Neuronal stem cell (in vitro differentiated cells): ENCODE data around the gene ZNF653.

Experiments used
- DNase-seq: peaks from one replicate; pipeline ENCODE4 v3.0.0-alpha.2; 2013; ENCODE audit warnings: low spot score
- H2AFZ ChIP-seq: one replicate; pipeline ENCODE4 v1.6.1; 2013; ENCODE audit warnings: mild to moderate bottlenecking, low read length, inconsistent platforms
- H2AK5ac ChIP-seq: 2 replicates; pipeline ENCODE4 v1.6.1; 2013; ENCODE audit warnings: low read depth, mild to moderate bottlenecking, inconsistent platforms, low read length, moderate library complexity, mixed read lengths
- H2BK120ac ChIP-seq: 2 replicates; pipeline ENCODE4 v1.6.1; 2013; ENCODE audit warnings: low read depth, mild to moderate bottlenecking, inconsistent platforms, low read length, moderate library complexity, mixed read lengths
- H2BK12ac ChIP-seq: one replicate; pipeline ENCODE4 v1.6.1; 2013; ENCODE audit warnings: low read length, inconsistent platforms
- H2BK15ac ChIP-seq: 2 replicates; pipeline ENCODE4 v1.6.1; 2013; ENCODE audit warnings: mild to moderate bottlenecking, low read length, inconsistent platforms, mixed read lengths
- H2BK5ac ChIP-seq: one replicate; pipeline ENCODE4 v1.6.1; 2013; ENCODE audit warnings: inconsistent platforms, mild to moderate bottlenecking, low read length, moderate library complexity
- H3K14ac ChIP-seq: one replicate; pipeline ENCODE4 v1.6.1; 2013; ENCODE audit warnings: low read length, inconsistent platforms
- H3K18ac ChIP-seq: 2 replicates; pipeline ENCODE4 v1.6.1; 2013; ENCODE audit warnings: low read length, inconsistent platforms
- H3K23ac ChIP-seq: 2 replicates; pipeline ENCODE4 v1.6.1; 2013; ENCODE audit warnings: low read depth, mild to moderate bottlenecking, mixed read lengths, low read length, inconsistent platforms; ENCODE audit not compliant: poor library complexity
- H3K27ac ChIP-seq: replicated peaks from 3 replicates; pipeline ENCODE4 v1.5.1; 2013; ENCODE audit warnings: low read length, inconsistent platforms
- H3K27me3 ChIP-seq, 3 experiments: 2 replicates each; pipeline ENCODE4 v1.6.1; 2013; ENCODE audit warnings: low read length in 3 of 3, mild to moderate bottlenecking in 2 of 3, inconsistent platforms in 1 of 3, low read depth in 1 of 3, mixed read lengths in 1 of 3, moderate library complexity in 1 of 3; ENCODE audit not compliant: control insufficient read depth in 3 of 3, insufficient read depth in 3 of 3
- H3K36me3 ChIP-seq, 2 donors: replicated peaks in 1 of 2; 2 replicates each; pipeline ENCODE4 v1.6.1; 2013; ENCODE audit warnings: low read length in 2 of 2; ENCODE audit not compliant: control insufficient read depth in 2 of 2, insufficient read depth in 2 of 2
- H3K4ac ChIP-seq: 2 replicates; pipeline ENCODE4 v1.6.1; 2013; ENCODE audit warnings: inconsistent platforms, mild to moderate bottlenecking, low read length, moderate library complexity
- H3K4me1 ChIP-seq, 2 donors: 1 replicate in 1 of 2; 2 replicates in 1 of 2; pipeline ENCODE4 v1.6.1; 2013; ENCODE audit warnings: low read length in 2 of 2, low read depth in 1 of 2; ENCODE audit not compliant: control insufficient read depth in 2 of 2, insufficient read depth in 1 of 2
- H3K4me2 ChIP-seq: one replicate; pipeline ENCODE4 v1.6.1; 2013; ENCODE audit warnings: mild to moderate bottlenecking, low read length, inconsistent platforms; ENCODE audit not compliant: insufficient read depth, poor library complexity, severe bottlenecking
- H3K4me3 ChIP-seq, 2 donors: 2 replicates each; pipeline ENCODE4 v1.5.1; 2013; ENCODE audit warnings: low read length in 2 of 2, mild to moderate bottlenecking in 2 of 2, inconsistent platforms in 1 of 2, moderate library complexity in 1 of 2
- H3K79me1 ChIP-seq: one replicate; pipeline ENCODE4 v1.6.1; 2013; ENCODE audit warnings: low read depth, mild to moderate bottlenecking, inconsistent platforms, low read length, moderate library complexity
- H3K9ac ChIP-seq: one replicate; pipeline ENCODE4 v1.6.1; 2013; ENCODE audit warnings: mild to moderate bottlenecking, low read depth, low read length, inconsistent platforms; ENCODE audit not compliant: poor library complexity
- H3K9me3 ChIP-seq, 2 donors: replicated peaks in 1 of 2; 2 replicates each; pipeline versions ENCODE3 to v1.6.1; 2013; ENCODE audit warnings: low read length in 2 of 2, mild to moderate bottlenecking in 2 of 2, inconsistent platforms in 1 of 2, low read depth in 1 of 2, mixed read lengths in 1 of 2, moderate library complexity in 1 of 2; ENCODE audit not compliant: control insufficient read depth in 2 of 2, insufficient read depth in 1 of 2
- H4K8ac ChIP-seq: one replicate; pipeline ENCODE4 v1.6.1; 2013; ENCODE audit warnings: low read depth, mild to moderate bottlenecking, inconsistent platforms, low read length, moderate library complexity
- H4K91ac ChIP-seq: one replicate; pipeline ENCODE4 v1.6.1; 2013; ENCODE audit warnings: low read length, low read depth, mild to moderate bottlenecking, inconsistent platforms; ENCODE audit not compliant: poor library complexity
- WGBS, 2 donors: extraction: QIAGEN DNeasy Blood & Tissue Kit; methylation state at CpG; one replicate each; pipeline ENCODE4 v1.1.7; 2013; ENCODE audit warnings: missing lambda C conversion rate in 2 of 2, mixed read lengths in 1 of 2; ENCODE audit not compliant: insufficient read length in 2 of 2, insufficient replicate concordance in 1 of 2; ENCODE audit errors: extremely low coverage in 2 of 2; 5-methylcytosine and 5-hydroxymethylcytosine counted together

ZNF653 gene

DNA sequence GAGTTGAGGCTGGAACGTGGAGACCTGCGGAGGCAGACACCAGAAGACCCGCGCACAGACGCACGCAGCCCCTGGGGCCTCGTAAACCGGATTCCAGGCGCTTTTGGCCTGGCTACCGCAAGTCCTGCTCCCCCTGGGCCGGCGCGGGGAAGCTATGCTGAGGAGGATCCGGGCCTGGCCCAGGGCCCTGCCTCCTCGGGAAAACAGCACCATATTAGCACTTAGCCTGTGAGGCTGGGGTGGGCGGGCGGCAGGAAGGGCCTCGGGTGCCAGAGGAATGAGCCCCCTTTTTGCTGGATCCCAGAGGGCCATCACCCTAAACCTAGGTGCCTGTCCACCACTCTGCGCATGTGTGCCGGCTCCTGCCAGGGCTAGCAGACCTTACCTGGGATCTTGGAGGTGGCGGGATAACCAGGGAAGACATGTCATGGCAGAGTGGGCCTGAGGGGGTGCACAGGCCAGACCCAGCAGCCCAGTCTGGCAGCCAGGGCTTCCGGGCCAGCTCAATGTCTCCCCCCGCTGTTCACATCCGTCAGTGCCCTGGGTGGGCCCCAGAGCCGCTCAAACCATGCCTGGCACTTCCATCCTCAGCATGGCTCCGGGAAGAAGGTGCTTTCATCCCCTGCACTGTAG, 46.1 kb upstream of the ZNF653 start:
- no peak overlapping the region for H3K27ac ChIP-seq
- no CpG with 5 or more reads among the region's 26 CpGs for WGBS, 2 donors
- H2BK15ac ChIP-seq: no peak overlapping the region
- peak overlapping the region; percentile 27 for H2AK5ac ChIP-seq
- H3K9me3 ChIP-seq: peaks cover 0 to 2% of the 10 kb centered on the region in 2 donors
- H3K4me1 ChIP-seq: no peaks in the 10 kb centered on the region
- H4K91ac ChIP-seq: no peak overlapping the region
- H2BK120ac ChIP-seq: no peak overlapping the region
- H2BK12ac ChIP-seq: no peak overlapping the region
- H3K18ac ChIP-seq: peak overlapping the region; percentile 13
- no peak overlapping the region for H3K4me3 ChIP-seq
- H3K23ac ChIP-seq: peak overlapping the region; percentile 68
- H3K4me2 ChIP-seq: no peak overlapping the region
- peaks cover 9% of the 10 kb centered on the region for H3K79me1 ChIP-seq
- no peak for DNase-seq
- no peak overlapping the region for H3K14ac ChIP-seq
- H2AFZ ChIP-seq: no peak overlapping the region
- H3K36me3 ChIP-seq: peaks cover 21 to 45% of the 10 kb centered on the region in 2 donors
- H4K8ac ChIP-seq: no peak overlapping the region
- H3K4ac ChIP-seq: no peak overlapping the region
- H3K9ac ChIP-seq: no peak overlapping the region
- peak overlapping the region; percentile 49 for H2BK5ac ChIP-seq
- no peaks in the 10 kb centered on the region for H3K27me3 ChIP-seq

DNA sequence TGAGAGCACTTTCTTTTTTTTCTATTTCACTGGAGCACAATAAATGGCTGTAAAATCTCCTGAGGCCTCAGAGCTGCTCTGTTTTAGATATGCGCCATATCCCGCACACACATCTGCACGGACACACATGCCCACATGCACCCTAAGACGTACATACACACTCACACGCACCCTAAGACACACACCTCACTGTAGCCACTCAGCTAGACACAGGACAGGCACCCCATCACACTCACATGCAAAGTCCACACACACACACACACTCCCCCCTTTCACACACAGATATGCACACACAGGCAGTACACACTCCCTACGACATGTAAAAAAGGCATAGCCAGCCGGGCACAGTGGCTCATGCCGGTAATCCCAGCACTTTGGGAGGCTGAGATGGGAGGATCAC, 44.6 kb upstream of the ZNF653 start:
- H3K4me3 ChIP-seq: no peak overlapping the region
- H2BK120ac ChIP-seq: no peak overlapping the region
- H3K9ac ChIP-seq: peak overlapping the region; percentile 70
- no peak overlapping the region for H2BK5ac ChIP-seq
- no peak overlapping the region for H2AFZ ChIP-seq
- H3K18ac ChIP-seq: no peak overlapping the region
- no peak overlapping the region for H3K4ac ChIP-seq
- H2AK5ac ChIP-seq: no peak overlapping the region
- no peak for DNase-seq
- no peak overlapping the region for H3K27ac ChIP-seq
- H4K8ac ChIP-seq: peak overlapping the region; percentile 43
- H3K14ac ChIP-seq: peak overlapping the region; percentile 47
- no peak overlapping the region for H2BK15ac ChIP-seq
- peaks cover 19 to 33% of the 10 kb centered on the region in 2 donors for H3K36me3 ChIP-seq
- no CpG with 5 or more reads among the region's 8 CpGs for WGBS, 2 donors
- peaks cover 0 to 2% of the 10 kb centered on the region in 2 donors for H3K9me3 ChIP-seq
- H3K27me3 ChIP-seq: no peaks in the 10 kb centered on the region
- H3K4me1 ChIP-seq: no peaks in the 10 kb centered on the region
- no peak overlapping the region for H3K4me2 ChIP-seq
- peak overlapping the region; percentile 82 for H2BK12ac ChIP-seq
- H3K79me1 ChIP-seq: peaks cover 3% of the 10 kb centered on the region
- no peak overlapping the region for H3K23ac ChIP-seq
- H4K91ac ChIP-seq: no peak overlapping the region

DNA sequence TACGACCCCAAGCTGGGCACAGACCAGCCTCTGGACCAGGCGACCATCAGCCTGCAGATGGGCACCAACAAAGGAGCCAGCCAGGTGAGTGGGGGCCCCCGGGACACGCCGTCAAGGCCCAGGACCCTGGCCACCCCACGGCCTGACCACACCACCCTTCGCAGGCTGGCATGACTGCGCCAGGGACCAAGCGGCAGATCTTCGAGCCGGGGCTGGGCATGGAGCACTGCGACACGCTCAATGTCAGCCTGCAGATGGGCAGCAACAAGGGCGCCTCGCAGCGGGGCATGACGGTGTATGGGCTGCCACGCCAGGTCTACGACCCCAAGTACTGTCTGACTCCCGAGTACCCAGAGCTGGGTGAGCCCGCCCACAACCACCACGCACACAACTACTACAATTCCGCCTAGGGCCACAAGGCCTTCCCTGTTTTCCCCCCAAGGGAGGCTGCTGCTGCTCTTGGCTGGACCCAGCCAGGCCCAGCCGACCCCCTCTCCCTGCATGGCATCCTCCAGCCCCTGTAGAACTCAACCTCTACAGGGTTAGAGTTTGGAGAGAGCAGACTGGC, 43.8 kb upstream of the ZNF653 start:
- peak overlapping the region; percentile 41 for H3K18ac ChIP-seq
- DNase-seq: no peak
- H4K8ac ChIP-seq: no peak overlapping the region
- no peaks in the 10 kb centered on the region for H3K27me3 ChIP-seq
- peaks cover 3% of the 10 kb centered on the region for H3K79me1 ChIP-seq
- no peak overlapping the region for H2BK5ac ChIP-seq
- no peak overlapping the region for H3K4ac ChIP-seq
- no peak overlapping the region for H3K27ac ChIP-seq
- no peak overlapping the region for H3K23ac ChIP-seq
- H3K9me3 ChIP-seq: peaks cover 0 to 2% of the 10 kb centered on the region in 2 donors
- H3K9ac ChIP-seq: peak overlapping the region; percentile 4
- no CpG with 5 or more reads among the region's 24 CpGs for WGBS, 2 donors
- H2BK15ac ChIP-seq: peak overlapping the region; percentile 21
- no peak overlapping the region for H2BK12ac ChIP-seq
- H3K4me1 ChIP-seq: no peaks in the 10 kb centered on the region
- H3K14ac ChIP-seq: no peak overlapping the region
- H4K91ac ChIP-seq: no peak overlapping the region
- H3K36me3 ChIP-seq: peaks cover 19 to 30% of the 10 kb centered on the region in 2 donors
- no peak overlapping the region for H3K4me2 ChIP-seq
- no peak overlapping the region for H2AK5ac ChIP-seq
- no peak overlapping the region for H2BK120ac ChIP-seq
- peak overlapping the region in 1 of 2 donors; percentile 44 for H3K4me3 ChIP-seq
- H2AFZ ChIP-seq: no peak overlapping the region

- no peak overlapping the region for H3K27ac ChIP-seq
- H3K4me1 ChIP-seq: no peaks in the 10 kb centered on the region
- H2BK120ac ChIP-seq: no peak overlapping the region
- H2BK12ac ChIP-seq: no peak overlapping the region
- H3K4ac ChIP-seq: no peak overlapping the region
- peak overlapping the region; percentile 2 for H3K4me2 ChIP-seq
- peaks cover 11 to 17% of the 10 kb centered on the region in 2 donors for H3K36me3 ChIP-seq
- peak overlapping the region; percentile 8 for H3K14ac ChIP-seq
- peaks cover under 1% of the 10 kb centered on the region for H3K79me1 ChIP-seq
- H3K9me3 ChIP-seq: peaks cover 0 to 2% of the 10 kb centered on the region in 2 donors
- H3K9ac ChIP-seq: no peak overlapping the region
- H2BK15ac ChIP-seq: no peak overlapping the region
- H2BK5ac ChIP-seq: no peak overlapping the region
- no peak overlapping the region for H2AFZ ChIP-seq
- no peak overlapping the region for H3K18ac ChIP-seq
- H3K4me3 ChIP-seq: no peak overlapping the region
- no peak overlapping the region for H2AK5ac ChIP-seq
- H4K91ac ChIP-seq: no peak overlapping the region
- no peak overlapping the region for H3K23ac ChIP-seq
- no peak overlapping the region for H4K8ac ChIP-seq
- H3K27me3 ChIP-seq: no peaks in the 10 kb centered on the region
- no CpG with 5 or more reads among the region's 14 CpGs for WGBS, 2 donors
- no peak for DNase-seq
These were observed 42.5 kb upstream of the ZNF653 start for GRCh38 chr19:11547929-11548700.
